ENCODE measurements around the gene EIF2S1.
"Not testable (repeated sequence)": the region's sequence is repeated elsewhere in the genome, so short reads cannot be mapped to it uniquely, and the experiment has no call there.

The EIF2S1 gene

GRCh38 chr14:67371247-67372148 lies 11.4 kb downstream of the EIF2S1 start:
- no peak for DNase-seq (ENCODE audit: low read depth in 2 of 2)

- DNase-seq (ENCODE audit: low read depth in 2 of 2): no peak
Observed at GRCh38 chr14:67372833-67373232, 12.7 kb downstream of the EIF2S1 start.

DNA sequence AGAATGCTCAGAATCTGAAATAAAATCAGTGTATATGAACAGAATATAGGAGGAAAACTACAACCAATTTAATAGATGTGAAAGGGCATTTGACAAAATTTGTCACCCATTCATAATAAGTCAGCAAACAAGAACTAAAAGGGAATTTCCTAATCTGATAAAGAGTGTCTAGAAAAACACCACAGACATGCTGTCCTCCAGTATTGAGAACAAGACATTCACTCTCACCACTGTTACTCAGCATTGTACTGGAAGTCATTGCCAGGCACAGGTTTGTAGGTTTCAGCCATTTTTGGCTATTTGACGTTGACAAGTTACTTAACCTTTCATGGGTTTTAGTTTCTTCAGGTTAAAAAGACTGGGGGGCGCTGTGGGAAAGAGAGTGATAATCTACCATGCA lies 13.2 kb downstream of the EIF2S1 start:
- no peak for DNase-seq (ENCODE audit: low read depth in 2 of 2)

GRCh38 chr14:67377916-67378315 lies 17.8 kb downstream of the EIF2S1 start:
- no peak for DNase-seq (ENCODE audit: low read depth in 2 of 2)

GRCh38 chr14:67385120-67385519 lies 25.0 kb downstream of the EIF2S1 start:
- DNase-seq (ENCODE audit: low read depth in 2 of 2): no peak

GRCh38 chr14:67385618-67386017 lies 25.5 kb downstream of the EIF2S1 start:
- DNase-seq (ENCODE audit: low read depth in 2 of 2): no peak

DNA sequence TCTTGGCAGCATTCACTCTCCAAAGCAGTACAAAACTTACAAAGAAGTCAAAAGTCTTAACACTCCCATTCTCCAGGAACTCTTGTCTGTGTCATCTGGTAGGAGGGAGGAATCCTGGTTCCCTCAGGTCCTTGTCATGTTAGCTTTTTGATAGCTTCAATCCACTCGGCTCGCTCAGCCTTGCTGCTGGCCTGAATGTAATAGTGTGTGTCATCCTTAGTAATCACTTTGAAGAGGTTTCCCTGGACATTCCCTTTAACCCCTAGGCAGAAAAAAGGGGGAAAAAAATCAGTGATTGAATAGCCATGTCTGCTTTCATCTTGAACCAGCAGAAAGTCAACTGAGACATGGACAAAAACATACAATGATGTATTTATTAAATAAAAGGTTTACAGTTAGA lies 27.1 kb downstream of the EIF2S1 start:
- DNase-seq (ENCODE audit: low read depth in 2 of 2): no peak

DNA sequence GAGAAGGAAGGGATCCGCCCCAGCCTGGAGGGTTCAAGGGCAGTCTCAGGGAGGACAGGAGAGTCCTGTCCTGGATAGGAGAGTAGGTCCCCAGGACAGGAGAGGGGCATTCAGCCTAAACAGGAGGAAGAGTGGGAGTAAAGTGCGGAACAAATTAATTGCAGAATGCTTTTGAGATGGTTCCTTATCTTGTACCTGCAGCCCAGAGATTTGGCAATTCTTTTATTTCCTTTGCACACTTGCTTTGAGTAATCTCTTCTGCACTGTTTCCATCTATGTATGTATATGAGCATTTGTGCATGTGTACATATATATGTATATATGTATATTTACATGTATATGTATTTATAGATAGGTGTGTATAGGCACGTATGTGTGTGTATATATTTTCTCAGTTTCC lies 29.1 kb downstream of the EIF2S1 start:
- no peak for DNase-seq (ENCODE audit: low read depth in 2 of 2)

GRCh38 chr14:67389811-67390534 lies 29.8 kb downstream of the EIF2S1 start:
- DNase-seq (ENCODE audit: low read depth in 2 of 2): no peak

GRCh38 chr14:67391268-67391667 lies 31.1 kb downstream of the EIF2S1 start:
- no peak for DNase-seq (ENCODE audit: low read depth in 2 of 2)

- DNase-seq (ENCODE audit: low read depth in 2 of 2): no peak
Observed at GRCh38 chr14:67392123-67392522, 32.0 kb downstream of the EIF2S1 start.

DNA sequence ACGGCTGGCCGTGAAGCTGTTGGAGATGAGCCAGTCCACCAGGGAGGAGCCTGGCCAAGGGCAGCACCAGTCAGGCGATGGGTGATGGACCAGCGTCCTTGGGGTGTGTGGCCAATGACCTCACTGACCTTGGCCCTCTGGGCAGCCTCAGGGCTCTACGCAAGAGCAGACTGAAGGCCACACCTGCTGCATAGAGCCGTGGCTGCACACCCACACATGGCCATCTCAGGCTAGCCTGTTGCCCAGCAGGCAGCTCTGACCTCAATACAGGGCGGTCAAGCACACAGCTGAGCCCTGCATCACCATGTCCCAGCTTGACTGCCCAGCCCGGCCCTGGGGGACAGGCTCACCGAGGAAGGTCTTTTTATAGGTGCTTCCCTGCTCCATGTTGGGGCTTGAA lies 32.7 kb downstream of the EIF2S1 start:
- DNase-seq (ENCODE audit: low read depth in 2 of 2): no peak

DNA sequence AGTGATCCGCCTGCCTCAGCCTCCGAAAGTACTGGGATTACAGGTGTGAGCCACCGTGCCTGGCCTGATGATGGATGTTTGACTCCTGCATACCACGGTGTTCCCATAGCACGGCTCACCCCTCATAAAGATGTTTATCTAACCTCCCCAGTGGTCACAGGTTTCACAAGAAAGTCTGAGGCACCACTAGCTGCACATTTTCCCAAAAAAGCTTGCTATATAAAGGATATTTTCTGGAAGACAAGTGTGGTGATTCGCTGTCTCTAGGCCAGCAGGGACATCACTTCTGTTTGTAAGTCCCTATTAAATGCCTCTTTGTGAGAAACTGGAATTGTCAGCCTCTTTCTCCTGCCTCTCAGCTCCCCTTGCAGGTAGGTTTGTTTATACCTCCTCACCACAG lies 33.6 kb downstream of the EIF2S1 start:
- DNase-seq (ENCODE audit: low read depth in 2 of 2): no peak

- no peak for DNase-seq (ENCODE audit: low read depth in 2 of 2)
Observed at GRCh38 chr14:67395086-67395875, 35.2 kb downstream of the EIF2S1 start.

GRCh38 chr14:67395876-67396189 lies 35.7 kb downstream of the EIF2S1 start:
- DNase-seq (ENCODE audit: low read depth in 2 of 2): no peak

DNA sequence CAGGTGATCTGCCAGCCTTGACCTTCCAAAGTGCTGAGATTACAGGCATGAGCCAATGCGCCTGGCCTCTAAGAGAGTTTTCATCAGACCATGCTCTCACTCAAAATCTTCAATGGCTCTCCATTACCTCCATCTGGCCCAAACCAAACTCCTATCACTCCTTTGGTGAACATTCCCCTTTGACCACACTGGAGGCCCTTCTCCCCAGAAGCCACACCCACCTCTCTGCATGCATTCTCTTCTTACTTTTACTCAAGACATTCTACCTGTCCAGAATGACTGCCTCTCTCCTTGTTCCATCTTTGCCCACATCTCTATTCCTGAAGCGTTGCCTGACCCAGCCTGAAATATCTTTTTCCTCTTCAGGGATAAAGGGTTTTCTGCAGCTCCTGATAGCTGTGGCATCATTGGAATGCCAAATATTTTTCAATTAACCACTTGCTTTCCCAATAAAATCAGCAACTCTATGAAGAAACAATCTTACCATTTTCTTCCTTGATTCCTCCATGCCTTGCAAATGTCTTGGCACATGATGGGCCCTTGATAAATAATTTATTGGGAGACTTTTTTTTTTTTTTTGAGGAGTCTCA lies 36.3 kb downstream of the EIF2S1 start:
- no peak for DNase-seq (ENCODE audit: low read depth in 2 of 2)

DNA sequence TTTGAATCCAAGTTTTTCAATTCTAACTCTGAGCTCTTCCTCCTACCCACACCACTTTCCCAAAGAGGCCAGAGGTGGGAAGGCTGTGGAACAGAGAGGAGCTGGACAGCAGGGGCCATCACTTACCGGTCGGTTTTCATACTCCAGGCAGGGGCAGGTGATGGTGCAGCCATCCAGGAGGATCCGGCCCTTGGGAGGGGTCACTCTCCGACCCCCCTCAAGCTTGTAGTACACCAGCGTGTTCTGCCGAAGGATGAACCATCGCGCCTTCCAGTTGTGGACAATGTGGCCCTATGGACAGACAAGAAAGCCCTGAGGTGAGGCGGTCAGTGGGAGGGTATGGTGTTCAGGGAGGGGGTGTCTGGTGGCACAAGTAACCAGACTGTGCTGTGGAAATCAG lies 37.4 kb downstream of the EIF2S1 start:
- no peak for DNase-seq (ENCODE audit: low read depth in 2 of 2)

DNA sequence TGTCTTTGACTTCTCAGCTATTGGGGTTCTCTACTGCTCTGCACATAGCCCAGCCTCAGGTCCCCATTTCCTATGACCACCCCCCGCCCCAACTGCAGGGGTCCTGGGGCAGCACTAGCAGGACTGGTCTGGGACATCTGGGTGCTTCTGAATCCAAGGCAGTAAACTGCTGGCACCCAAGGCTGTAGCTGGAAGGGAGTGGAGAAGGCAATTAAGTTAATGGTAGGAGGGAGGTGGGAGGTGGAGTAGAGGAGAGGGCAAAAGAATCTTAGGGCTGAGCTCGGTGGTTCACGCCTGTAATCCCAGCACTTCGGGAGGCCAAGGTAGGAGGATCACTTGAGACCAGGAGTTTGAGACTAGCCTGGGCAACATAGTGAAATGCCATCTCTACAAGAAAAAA lies 40.3 kb downstream of the EIF2S1 start:
- DNase-seq (ENCODE audit: low read depth in 2 of 2): no peak

DNA sequence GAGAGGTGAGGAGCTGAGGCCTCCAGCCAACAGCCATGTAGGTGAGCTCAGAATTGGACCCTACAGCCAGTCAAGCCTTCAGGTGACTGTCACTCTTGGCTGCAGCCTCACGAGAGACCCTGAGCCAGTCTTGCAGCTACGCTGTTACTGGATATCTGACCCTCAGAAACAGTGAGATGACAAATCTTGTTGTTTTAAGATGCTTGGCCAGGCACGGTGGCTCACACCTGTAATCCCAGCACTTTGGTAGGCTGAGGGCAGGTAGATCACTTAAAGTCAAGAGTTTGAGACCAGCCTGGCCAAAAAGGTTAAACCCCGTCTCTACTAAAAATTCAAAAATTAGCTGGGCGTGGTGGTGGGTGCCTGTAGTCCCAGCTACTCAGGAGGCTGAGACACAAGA lies 45.6 kb downstream of the EIF2S1 start:
- no peak for DNase-seq (ENCODE audit: low read depth in 2 of 2)

DNA sequence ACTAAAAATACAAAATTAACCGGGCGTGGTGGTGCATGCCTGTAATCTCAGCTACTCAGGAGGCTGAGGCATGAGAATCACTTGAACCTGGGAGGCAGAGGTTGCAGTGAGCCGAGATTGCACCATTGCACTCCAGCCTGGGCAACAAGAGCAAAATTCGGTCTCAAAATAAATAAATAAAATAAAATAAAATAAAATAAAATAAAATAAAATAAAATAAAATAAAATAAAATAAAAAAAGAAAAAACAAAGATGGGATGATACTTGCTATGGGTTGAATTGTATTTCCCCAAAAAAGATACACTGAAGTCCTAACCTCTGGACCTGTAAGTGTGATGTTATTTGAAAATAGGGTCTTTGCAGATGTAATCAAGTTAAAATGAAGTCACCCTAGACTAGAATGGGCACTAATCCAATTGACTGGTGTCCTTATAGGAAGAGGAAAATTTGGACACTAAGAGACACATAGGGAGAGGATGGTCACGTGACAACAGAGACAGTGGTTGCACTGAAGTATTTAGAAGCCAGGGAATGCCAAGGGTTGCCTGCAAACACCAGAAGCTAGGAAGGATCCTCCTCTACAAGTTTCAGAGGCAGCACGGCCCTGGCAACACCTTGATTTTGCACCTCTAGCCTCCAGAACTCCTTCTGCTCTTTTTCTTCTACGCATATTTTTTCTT lies 48.1 kb downstream of the EIF2S1 start:
- DNase-seq (ENCODE audit: low read depth in 2 of 2): not testable (repeated sequence)

GRCh38 chr14:67409461-67409860 lies 49.3 kb downstream of the EIF2S1 start:
- no peak for DNase-seq (ENCODE audit: low read depth in 2 of 2)

DNA sequence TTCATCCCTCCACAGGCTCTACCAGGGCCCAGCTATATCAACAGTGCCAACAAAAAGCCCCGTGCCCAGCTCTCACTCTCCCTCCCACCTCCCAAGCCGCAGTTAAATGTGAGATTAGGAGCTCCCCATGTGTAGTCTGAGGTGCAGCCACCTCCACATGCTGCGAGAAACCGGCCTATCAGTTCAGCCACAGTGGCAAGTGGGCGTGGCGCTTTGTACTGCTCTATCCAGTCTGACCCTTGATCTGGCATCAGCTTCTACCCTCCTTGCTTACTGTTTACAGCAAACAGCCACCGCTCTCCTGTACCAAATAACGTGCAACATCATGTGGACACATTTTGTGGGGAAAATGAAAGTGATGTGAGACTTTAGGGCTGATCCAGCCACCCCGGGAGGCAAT lies 50.2 kb downstream of the EIF2S1 start:
- DNase-seq (ENCODE audit: low read depth in 2 of 2): no peak
